ENCODE data around the gene GPRC5C. TPM values are rescaled to one million over a fixed set of nuclear protein-coding genes. Genes with fewer than 3 reads are reported as not detected.
A peak's percentile ranks its signal among the peaks of the same experiment; 100 is the strongest.

Gene GPRC5C
- total RNA-seq, 1 donor from 2014 or later = 80.3 TPM

GRCh38 chr17:74439691-74440567 lies 8.0 kb downstream of the GPRC5C start:
- no peak for TF ChIP-seq CTCF (IDR thresholded peaks at IDR 0.05; ENCODE audit: insufficient read depth, low read length, poor library complexity, severe bottlenecking)
- no peak for DNase-seq (ENCODE audit: low read depth)
- Histone ChIP-seq H3K27me3 (ENCODE audit: control insufficient read depth, insufficient read depth, low read length) (no peaks in the 10 kb centered on the region), H3K4me3 (ENCODE audit: low read depth, low read length) (no peak overlapping the region), H3K36me3 (ENCODE audit: control insufficient read depth, insufficient read depth, low read length) (peaks cover 10% of the 10 kb centered on the region)

- no peak for TF ChIP-seq CTCF (IDR thresholded peaks at IDR 0.05; ENCODE audit: insufficient read depth, low read length, poor library complexity, severe bottlenecking)
- no peak for DNase-seq (ENCODE audit: low read depth)
- Histone ChIP-seq H3K4me3 (ENCODE audit: low read depth, low read length) (no peak overlapping the region), H3K27me3 (ENCODE audit: control insufficient read depth, insufficient read depth, low read length) (no peaks in the 10 kb centered on the region), H3K36me3 (ENCODE audit: control insufficient read depth, insufficient read depth, low read length) (peaks cover 10% of the 10 kb centered on the region)
Observed at GRCh38 chr17:74441537-74441936, 9.6 kb downstream of the GPRC5C start.

GRCh38 chr17:74442291-74442669 lies 10.4 kb downstream of the GPRC5C start:
- no peaks in the 10 kb centered on the region for H3K27me3 ChIP-seq (ENCODE audit: control insufficient read depth, insufficient read depth, low read length)
- no peak for TF ChIP-seq CTCF (IDR thresholded peaks at IDR 0.05; ENCODE audit: insufficient read depth, low read length, poor library complexity, severe bottlenecking)
- peaks cover 10% of the 10 kb centered on the region for H3K36me3 ChIP-seq (ENCODE audit: control insufficient read depth, insufficient read depth, low read length)
- H3K4me3 ChIP-seq (ENCODE audit: low read depth, low read length) = no peak overlapping the region
- no peak for DNase-seq (ENCODE audit: low read depth)

DNA sequence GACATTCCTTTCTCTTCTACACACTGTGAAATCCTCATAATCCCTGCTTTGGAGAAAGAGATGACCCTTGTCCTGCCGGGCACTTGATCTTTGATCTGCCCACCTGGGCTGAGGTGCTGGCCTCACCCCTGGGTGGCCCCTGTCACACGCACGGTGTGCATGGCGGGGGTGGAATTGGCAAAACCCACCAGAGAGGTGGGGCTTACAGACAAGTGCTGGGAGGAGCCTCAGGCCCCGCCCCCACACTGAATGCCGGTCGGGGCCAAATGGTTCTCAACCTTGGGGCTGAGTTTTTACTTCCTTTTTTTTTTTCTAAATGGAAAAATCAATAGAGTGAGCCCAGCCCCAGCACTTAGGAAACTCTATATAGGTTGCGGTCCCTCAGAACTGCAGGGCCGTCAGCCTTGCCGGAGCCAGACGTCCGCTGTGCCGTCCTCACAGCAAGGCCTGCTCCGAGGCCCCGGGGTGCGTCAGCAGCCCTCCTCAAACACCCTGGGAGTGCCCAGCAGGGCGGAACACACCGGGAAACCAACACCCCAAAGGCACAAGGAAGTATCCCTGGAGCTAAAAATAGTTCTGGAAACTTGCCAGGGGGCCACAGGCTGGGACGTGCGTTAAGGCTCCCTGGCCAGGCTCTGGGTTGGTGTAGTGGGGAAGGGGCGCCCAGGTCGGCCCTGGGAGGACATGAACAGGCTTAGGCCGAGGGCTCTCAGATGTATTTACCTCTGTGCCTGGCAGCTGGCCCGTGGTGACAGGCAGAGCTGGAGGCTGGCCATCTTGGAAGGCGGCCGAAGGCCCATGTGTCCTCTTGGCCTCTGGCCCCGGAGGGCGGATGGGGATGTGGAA lies 11.0 kb downstream of the GPRC5C start:
- Histone ChIP-seq H3K4me3 (ENCODE audit: low read depth, low read length) (no peak overlapping the region), H3K36me3 (ENCODE audit: control insufficient read depth, insufficient read depth, low read length) (peaks cover 10% of the 10 kb centered on the region), H3K27me3 (ENCODE audit: control insufficient read depth, insufficient read depth, low read length) (no peaks in the 10 kb centered on the region)
- no peak for TF ChIP-seq CTCF (IDR thresholded peaks at IDR 0.05; ENCODE audit: insufficient read depth, low read length, poor library complexity, severe bottlenecking)
- DNase-seq (ENCODE audit: low read depth) = peak; percentile 50

DNA sequence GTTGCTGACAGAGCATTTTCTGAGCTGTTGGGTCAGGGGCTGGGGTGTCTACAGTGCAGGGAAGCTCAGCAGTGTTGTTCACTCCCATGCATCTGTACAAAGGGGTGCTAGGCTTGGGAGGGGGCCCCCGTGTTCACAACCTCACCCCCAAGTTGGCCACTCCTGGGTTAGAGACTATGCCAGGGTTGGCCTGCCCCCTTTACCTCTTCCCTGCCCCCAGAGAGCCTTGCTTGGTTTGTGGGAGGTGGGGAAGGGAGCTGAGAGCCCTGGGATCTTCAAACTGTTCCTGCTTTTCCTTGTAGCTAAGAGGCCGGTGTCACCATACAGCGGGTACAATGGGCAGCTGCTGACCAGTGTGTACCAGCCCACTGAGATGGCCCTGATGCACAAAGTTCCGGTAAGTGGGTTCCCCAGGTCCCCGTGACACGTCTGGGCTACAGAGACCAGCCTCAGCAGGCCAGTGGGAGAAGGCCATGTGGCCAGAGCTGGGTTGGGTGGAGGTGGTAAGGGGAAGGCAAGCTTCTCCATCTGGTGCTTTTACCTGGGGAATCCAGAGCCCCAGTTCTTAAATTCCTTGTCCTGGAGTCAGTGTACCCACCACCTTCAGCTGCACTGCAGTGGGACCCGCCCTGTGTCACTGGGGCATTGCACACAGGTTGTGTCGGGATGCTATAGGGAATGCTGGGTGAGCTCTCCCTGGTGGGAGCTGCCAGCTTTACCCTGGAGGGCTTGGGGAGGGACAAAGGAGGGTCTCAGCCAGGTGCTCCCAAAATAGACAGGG lies 11.8 kb downstream of the GPRC5C start:
- Histone ChIP-seq H3K4me3 (ENCODE audit: low read depth, low read length) (no peak overlapping the region), H3K27me3 (ENCODE audit: control insufficient read depth, insufficient read depth, low read length) (no peaks in the 10 kb centered on the region), H3K36me3 (ENCODE audit: control insufficient read depth, insufficient read depth, low read length) (peaks cover 10% of the 10 kb centered on the region)
- DNase-seq (ENCODE audit: low read depth) = no peak
- TF ChIP-seq CTCF (IDR thresholded peaks at IDR 0.05; ENCODE audit: insufficient read depth, low read length, poor library complexity, severe bottlenecking) = no peak
